LHCN-M2 (cell line): ENCODE results near the gene SELENOF. TPM values are rescaled to one million over a fixed set of nuclear protein-coding genes. Genes with fewer than 3 reads are reported as not detected.
"Not testable (repeated sequence)": the region's sequence is repeated elsewhere in the genome, so short reads cannot be mapped to it uniquely, and the experiment has no call there.

Experiments
- DNase-seq: peaks from one replicate; pipeline ENCODE4 v3.0.0-alpha.2; 2012; ENCODE audit warnings: low read depth
- total RNA-seq: library from RNA; depleted of rRNA; stranded (reverse); fragments of >200 nt; gene quantifications from 2 replicates; pipeline ENCODE4 v1.2.3, GENCODE V29; 2014

SELENOF gene
- total RNA-seq, 1 experiment from 2014 or later: 165 TPM

GRCh38 chr1:86858524-86859261 lies 55.2 kb downstream of the SELENOF start:
- no peak for DNase-seq

DNA sequence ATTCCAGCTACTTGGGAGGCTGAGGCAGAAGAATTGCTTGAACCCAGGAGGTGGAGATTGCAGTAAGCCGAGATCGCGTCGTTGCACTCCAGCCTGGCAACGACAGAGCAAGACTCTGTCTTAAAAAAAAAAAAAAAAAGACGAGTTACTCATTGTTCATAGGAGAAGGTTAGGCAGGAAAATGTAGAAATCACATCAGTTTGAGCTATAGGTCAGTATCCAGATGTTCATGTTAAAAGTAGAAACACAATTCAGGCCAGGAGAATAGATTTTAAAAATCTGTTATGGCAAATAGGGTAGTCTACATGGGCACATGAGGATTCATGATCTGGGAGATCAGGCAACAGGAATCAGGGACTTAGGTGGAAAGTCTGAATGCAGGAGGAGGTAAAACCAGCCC lies 57.7 kb downstream of the SELENOF start:
- no peak for DNase-seq

DNA sequence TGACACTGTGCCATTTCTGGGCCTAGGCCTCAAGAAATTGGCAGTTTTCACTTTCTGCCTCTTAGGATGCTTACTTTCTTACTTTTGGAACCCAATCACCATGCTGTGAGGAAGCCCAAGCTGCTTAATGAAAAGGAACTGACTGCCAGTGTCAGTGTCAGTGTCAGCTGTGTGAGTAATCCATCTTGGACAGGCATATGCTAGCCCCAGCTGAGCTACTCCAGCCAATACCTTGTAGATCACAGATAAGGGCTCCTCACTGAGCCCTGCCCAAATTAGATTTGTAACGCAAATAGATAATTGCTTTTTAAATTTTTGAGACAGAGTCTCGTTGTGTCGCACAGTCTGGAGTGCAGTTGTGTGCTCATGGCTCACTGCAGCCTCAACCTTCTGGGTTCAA lies 59.6 kb downstream of the SELENOF start:
- DNase-seq: no peak

DNA sequence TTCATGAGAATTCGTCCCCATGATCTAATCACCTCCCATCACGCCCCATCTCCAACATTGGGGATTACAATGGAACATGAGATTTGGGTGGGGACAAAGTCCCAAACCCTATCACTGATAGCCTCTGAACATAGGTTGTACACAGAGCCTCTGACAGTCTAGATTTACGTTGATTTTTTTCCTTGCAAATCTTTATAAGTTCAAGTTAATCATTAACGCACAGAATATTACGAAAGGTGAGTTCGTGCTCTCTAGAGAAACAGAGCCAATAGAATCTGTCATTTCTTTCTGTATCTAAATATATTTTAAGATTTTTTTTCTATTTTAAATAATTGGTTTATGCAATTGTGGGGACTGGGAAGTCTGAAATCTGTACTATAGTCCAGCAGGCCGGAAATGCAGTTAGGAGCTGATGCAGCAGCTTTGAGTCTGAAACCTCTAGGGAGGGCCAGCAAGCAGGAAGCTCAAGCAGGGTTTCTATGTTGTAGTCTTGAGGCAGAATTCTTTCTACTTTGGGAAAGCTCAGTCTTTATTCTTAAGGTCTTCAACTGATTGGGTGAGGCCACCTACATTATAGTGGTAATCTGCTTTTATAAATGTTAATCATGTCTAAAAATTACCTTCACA lies 61.0 kb downstream of the SELENOF start:
- no peak for DNase-seq

DNA sequence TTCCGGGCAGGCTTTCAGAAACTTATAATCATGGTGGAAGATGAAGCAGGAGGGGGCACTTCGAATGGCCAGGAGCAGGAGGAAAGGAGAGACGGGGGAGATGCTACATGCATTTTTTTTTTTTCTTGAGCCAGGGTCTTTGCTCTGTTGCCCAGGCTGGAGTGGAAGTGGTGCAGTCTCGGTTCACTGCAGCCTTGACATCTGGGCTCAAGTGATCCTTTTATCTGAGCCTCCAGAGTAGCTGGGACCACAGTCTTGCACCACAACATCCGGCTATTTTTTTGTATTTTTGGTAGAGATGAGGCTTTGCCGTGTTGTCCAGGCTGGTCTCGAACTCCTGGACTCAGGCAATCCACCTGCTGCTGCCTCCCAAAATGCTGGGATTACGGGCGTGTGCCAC lies 61.6 kb downstream of the SELENOF start:
- no peak for DNase-seq

GRCh38 chr1:86849756-86850155 lies 64.2 kb downstream of the SELENOF start:
- DNase-seq: peak; percentile 59

DNA sequence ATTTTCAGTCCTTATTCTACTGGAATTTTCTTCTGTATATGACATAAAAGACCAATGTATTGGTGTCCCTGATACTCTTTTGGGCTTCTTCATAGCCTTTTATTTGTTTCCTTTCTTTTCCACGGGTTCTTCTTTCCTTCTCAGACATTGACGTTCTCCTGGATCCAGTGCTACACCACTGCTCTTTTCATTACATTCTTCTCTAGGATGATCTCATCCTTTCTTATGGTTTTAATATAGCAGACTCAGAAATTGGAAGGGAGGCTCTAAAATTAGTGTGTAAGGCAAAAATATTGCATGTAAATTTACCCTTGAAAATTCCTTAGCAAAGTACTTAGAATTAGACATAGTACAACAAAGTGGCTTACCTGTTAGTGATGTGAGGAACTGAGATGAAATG lies 65.3 kb downstream of the SELENOF start:
- no peak for DNase-seq

DNA sequence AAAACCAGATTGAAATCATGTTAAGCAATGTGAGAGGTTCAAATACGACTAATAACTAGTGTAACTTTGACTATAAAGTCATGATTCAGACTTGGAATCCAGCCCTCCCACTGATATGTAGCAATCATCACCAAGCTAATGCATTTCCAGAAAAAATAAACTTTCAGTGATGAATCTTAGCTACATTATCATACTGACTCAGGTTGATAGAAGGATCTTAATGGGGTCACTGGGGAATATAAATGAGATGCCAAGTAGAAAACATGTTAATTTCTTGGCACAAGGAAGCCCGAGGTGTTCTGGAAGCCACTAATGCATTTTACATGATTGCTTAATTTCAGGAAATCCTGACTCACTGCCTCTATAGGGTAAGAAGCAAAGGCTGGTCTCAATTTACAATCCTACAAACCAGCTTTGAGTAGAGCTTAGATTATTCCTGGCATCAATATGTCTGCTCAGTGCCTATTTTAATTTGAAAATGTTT lies 67.7 kb downstream of the SELENOF start:
- DNase-seq: peak; percentile 74

DNA sequence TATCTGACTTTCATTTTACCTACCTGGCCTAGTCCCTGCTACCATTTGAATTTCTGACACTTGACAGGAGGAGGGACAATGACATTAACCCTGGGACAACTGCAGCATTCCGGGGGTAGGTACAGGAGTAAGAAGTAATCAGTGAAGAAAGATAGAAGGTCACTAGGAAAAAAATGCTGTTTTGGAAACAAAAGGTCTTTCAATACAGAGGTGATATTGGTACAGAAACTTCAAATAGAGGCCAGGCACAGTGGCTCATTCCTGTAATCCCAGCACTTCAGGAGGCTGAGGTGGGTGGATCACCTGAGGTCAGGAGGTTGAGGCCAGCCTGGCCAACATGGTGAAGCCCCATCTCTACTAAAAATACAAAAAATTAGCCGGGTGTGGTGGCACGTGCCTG lies 68.4 kb downstream of the SELENOF start:
- DNase-seq: no peak

GRCh38 chr1:86841116-86841515 lies 72.8 kb downstream of the SELENOF start:
- peak; percentile 63 for DNase-seq

- DNase-seq: peak; percentile 88
These were observed 80.3 kb downstream of the SELENOF start for GRCh38 chr1:86833461-86834215.

GRCh38 chr1:86832433-86832832 lies 81.5 kb downstream of the SELENOF start:
- no peak for DNase-seq

DNA sequence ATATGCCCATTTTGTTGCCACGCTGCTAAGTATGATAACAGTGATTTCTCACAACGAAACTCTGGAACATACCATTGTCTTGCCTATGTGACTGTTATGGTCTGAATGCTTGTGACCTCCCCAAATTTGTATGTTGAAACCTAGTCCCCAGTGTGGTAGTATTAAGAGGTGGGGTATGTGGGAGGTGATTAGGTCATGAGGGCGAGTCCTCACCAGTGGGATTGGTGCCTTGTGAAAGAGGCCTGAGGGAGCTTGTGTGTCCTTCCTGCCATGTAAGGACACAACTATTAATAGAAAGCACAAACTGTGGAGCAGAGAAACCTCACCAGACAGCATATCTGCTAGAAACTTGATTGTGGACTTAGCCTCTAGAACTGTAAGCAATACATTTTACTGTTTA lies 84.6 kb downstream of the SELENOF start:
- DNase-seq: no peak

- DNase-seq: no peak
These were observed 85.9 kb downstream of the SELENOF start for GRCh38 chr1:86828024-86828423.

- DNase-seq: peak; percentile 21
These were observed 87.1 kb downstream of the SELENOF start for GRCh38 chr1:86826856-86827255.

DNA sequence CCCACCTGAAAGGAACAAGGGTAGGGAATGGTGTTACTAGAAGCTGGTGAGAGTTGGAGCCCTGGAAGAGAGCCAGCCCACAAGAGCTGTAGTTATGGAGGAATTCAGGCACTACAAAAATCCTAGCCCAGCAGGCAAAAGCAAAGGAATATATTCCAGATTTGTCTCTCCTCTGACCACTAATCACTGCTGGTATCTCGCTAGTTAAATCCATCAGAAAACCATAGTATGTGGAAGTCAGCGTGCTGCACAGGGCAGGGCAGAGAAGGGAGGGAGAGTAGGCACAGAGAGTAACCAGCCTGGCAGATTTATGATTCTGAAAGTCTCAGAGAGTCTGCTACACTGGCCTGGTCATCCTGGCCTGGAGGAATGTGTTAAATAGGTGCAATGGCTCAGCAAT lies 88.6 kb downstream of the SELENOF start:
- DNase-seq: peak; percentile 15

DNA sequence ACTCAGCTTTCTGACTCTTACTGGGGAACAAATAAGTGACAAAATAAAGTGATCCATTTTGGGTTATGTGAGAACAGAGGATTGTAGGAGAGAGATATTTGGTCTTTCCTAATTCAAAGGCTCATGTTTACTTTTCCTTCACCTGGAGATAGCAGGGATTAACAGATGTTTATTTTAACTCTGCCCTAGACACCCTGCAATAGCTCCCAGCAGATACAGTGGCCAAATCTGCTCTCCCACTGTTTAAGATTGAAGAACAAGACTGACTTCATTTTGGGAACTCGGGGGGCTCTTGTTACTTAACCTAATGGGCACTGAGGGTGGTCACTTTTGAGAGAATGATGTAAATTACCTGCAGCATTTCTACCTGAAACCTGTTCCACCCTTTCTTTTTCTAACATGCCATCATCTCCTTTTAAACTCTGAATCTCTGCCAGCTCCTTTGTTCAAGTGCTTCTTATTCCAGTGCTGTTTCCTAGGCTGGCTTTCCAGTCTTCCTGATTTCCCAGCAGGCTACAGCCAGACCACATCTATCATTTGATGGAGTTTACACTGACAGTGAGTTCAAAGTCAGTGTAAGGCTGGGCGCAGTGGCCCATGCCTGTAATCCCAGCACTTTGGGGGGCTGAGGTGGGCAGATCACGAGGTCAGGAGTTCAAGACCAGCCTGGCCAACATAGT lies 90.0 kb downstream of the SELENOF start:
- no peak for DNase-seq

GRCh38 chr1:86823386-86823785 lies 90.5 kb downstream of the SELENOF start:
- DNase-seq: no peak

GRCh38 chr1:86822459-86822858 lies 91.5 kb downstream of the SELENOF start:
- no peak for DNase-seq

DNA sequence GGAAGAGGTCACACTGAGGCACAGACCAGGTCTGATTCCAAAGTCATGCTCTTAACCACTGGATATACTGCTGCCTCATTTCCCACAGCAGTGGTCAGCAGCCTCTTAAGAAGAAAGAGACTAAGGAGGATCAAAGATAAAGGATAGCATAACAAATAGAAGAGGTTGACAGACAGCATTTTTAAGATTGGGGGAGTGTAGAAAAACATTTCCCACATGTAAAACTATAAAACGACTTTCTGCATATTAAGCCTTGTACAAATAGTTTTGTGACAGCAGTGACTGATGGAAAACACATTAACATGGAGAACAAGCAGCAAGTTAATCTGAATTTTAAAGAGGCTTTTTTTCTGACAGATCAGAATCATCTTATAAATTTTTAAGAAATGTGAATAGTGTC lies 92.0 kb downstream of the SELENOF start:
- DNase-seq: no peak

GRCh38 chr1:86819970-86820369 lies 94.0 kb downstream of the SELENOF start:
- not testable (repeated sequence) for DNase-seq
